Placental pericyte (primary cell): ENCODE results near the gene CYBC1. TPM values are rescaled to one million over a fixed set of nuclear protein-coding genes. Genes with fewer than 3 reads are reported as not detected.

Source experiments
- small RNA-seq: library from RNA; depleted of rRNA; stranded (forward); fragments of <200 nt; gene quantifications from one replicate; pipeline ENCODE3, GENCODE V24; 2012; ENCODE audit warnings: low replicate concordance
- total RNA-seq: library from RNA; depleted of rRNA; stranded (reverse); fragments of >200 nt; gene quantifications from 2 replicates; pipeline ENCODE4 v1.2.3, GENCODE V29; 2012

CYBC1 gene
- total RNA-seq: 60.4 and 66.7 TPM in 2 replicates

GRCh38 chr17:82450357-82451106 is at the start of gene CYBC1:
Gene CYBC1, minus strand, starts transcription at chr17:82450752. Its CDS starts 1,498 bp downstream, at chr17:82449254.

GRCh38 chr17:82458179-82458884 is 7.8 kb upstream of the CYBC1 start, which contains the start of gene NARF:
Gene NARF, plus strand, starts transcription at chr17:82458741. Its CDS starts 63 bp downstream, at chr17:82458804.

GRCh38 chr17:82418001-82418986 is 32.3 kb downstream of the CYBC1 start, which contains the start of the genes HEXD and OGFOD3:
Gene HEXD, plus strand, starts transcription at chr17:82418347. Its CDS starts 1,453 bp downstream, at chr17:82419800.
Gene OGFOD3, minus strand, starts transcription at chr17:82418586. Its CDS starts 101 bp downstream, at chr17:82418485.

Small RNA genes lying within 50 kb of the gene (small RNA-seq; reads per million reads assigned to genes)
- not detected for gene RF00019

Other genes with a start within 250 kb of the CYBC1 start
- gene CCDC57, start 237.9 kb downstream of the CYBC1 start, total RNA-seq: 24.5 and 28.9 TPM in 2 replicates
- gene SLC16A3, start 221.7 kb downstream of the CYBC1 start, total RNA-seq: 347 and 438 TPM in 2 replicates
- gene CSNK1D, start 177.1 kb downstream of the CYBC1 start, total RNA-seq: 58.4 and 58.6 TPM in 2 replicates
- gene CD7, start 133.1 kb downstream of the CYBC1 start, total RNA-seq: 0.66 TPM in 1 of 2 replicates, not detected in the other
- gene SECTM1, start 117.0 kb downstream of the CYBC1 start, total RNA-seq: 15.2 and 36.3 TPM in 2 replicates
- gene TEX19, start 91.5 kb downstream of the CYBC1 start, total RNA-seq: not detected in 2 replicates
- gene UTS2R, start 79.0 kb downstream of the CYBC1 start, total RNA-seq: not detected in 2 replicates
- 6.0 and 12.0 TPM in 2 replicates for gene HEXD, start 32.4 kb downstream of the CYBC1 start, total RNA-seq
- 32.8 and 38.9 TPM in 2 replicates for gene OGFOD3, start 32.2 kb downstream of the CYBC1 start, total RNA-seq
- 37.2 and 45.1 TPM in 2 replicates for gene NARF, start 8.0 kb upstream of the CYBC1 start, total RNA-seq
- gene FOXK2, start 69.0 kb upstream of the CYBC1 start, total RNA-seq: 44.6 and 48.0 TPM in 2 replicates
- gene WDR45B, start 197.7 kb upstream of the CYBC1 start, total RNA-seq: 43.1 and 65.4 TPM in 2 replicates
- gene RAB40B, start 247.9 kb upstream of the CYBC1 start, total RNA-seq: 1.8 and 5.4 TPM in 2 replicates